Fibroblast of skin of right biceps (primary cell): ENCODE results near the gene BEX4.

Source experiments
- DNase-seq: peaks from one replicate; pipeline ENCODE4 v3.0.0-alpha.2; 2013

BEX4 gene

DNA sequence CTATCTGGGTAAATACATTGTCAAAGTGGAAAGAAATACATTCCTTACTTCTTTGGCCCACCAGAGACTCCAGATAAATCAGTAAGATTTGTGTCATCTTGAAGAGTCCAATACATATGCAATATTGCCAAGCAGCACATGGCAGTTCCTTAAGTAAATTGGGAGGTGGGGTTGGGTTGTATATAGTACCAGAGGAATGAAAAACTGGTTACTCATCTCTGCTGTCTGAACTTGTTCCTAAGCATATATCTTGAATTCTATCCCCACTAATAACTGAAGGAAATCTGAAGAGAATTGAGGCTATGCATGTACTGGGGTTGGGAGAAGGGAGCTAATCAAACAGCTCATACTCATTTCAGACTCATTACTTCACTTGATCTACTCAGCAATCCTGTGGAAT lies 25.2 kb downstream of the BEX4 start:
- no peak for DNase-seq

DNA sequence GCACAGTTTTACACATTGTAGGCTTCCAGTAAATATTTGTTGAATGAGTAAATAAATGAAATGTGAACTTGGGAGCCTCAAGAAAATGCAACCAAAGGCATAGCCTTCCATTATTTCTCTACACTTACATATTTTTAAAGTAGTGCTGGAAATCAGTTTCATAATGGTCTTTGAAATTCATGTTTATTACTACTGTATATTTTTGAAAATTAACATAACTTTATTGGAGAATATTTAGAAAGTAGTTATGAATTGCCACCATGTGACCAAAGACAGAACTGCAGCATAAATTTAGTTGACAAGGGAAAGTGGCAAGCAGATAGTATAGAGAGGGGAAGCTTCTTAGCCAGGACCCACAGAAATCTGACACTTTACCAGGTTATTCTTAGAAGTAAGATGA lies 33.6 kb downstream of the BEX4 start:
- peak; percentile 11 for DNase-seq

DNA sequence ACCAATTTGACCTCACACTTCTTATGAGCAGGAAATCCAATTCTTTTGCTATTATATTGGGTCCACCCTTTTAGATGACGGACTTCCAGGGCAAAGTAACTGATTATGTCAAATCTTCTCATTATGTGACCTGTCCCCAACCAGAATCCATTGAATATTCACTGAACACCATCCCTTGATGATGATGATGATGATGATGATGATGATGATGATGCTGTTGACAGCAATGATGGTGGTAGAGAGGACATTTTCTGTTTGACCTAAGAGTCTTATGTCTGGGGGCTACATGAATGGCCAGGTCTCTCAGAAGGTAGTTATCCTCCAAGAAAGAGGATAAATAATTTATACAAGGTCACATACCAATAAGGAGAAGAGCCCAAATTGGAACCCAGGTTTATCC lies 34.9 kb downstream of the BEX4 start:
- no peak for DNase-seq

DNA sequence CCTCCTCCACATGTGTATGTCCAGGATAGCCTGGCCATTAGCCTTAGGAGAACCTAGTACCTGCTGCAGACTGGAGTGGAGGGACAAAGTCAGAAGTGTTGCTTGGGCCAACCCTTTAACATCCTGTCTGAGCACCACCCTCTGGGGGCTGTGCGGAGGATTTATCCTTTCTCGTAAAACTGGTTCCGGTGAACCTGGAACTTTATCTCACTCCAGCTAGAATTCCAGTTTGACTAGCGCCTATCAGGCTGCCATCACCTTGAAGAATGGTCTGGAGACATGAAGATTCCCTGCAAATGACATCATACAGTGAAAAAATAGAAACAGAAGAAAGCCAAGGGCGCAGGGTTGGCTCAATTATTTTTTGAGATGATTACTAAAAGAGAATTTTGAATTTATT lies 36.1 kb downstream of the BEX4 start:
- DNase-seq: no peak

DNA sequence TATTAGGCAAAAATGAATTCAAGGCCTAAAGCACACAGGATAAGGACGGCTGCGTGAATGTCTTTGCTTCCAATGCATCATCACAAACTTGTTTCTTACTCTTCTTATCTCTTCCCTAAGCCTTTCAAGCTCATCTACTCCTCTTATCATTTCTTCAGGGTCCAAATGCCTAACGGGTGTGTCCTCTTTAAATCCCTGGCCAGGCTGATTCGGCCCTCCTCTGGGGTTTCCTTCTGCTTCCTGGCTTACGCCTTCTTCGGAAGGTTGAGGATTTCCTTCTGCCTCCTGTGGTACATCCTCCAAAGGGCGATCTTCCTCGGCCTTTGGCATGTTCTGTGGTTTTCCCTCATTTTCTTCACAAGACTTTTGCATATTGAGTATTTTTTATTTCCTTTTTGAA lies 38.7 kb downstream of the BEX4 start:
- DNase-seq: peak; percentile 2

DNA sequence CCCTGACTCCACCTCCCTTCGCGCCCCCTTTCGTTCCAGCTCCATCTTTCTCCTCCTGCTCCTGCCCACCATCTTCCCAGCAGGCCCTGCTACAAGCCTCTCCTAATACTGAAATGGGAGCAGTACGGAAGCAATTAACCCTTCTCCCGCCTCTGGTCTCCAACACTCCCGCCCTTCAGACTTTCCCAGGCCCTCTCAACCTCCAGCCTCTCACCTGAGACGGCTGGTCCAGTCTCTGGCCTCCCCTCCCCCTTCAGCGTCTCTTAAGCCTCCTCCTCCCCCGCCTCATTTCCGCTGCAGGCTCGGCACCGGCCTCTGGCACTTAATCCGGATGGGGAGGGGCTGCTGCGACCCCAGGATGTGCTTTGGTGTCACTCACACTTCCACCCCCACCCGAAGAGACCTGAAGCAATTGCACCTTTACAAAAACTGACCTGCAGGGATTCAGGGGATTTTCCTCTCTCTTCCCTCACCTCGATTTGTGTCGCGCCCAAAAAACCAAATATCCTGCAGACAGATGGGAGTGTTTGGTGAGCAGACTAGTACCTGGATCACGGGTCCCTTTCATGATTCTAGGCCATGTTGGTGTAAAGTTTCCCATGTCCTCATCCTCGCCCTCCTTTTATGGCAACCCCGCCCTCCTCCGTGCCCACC lies 39.4 kb downstream of the BEX4 start:
- DNase-seq: peak; percentile 41

DNA sequence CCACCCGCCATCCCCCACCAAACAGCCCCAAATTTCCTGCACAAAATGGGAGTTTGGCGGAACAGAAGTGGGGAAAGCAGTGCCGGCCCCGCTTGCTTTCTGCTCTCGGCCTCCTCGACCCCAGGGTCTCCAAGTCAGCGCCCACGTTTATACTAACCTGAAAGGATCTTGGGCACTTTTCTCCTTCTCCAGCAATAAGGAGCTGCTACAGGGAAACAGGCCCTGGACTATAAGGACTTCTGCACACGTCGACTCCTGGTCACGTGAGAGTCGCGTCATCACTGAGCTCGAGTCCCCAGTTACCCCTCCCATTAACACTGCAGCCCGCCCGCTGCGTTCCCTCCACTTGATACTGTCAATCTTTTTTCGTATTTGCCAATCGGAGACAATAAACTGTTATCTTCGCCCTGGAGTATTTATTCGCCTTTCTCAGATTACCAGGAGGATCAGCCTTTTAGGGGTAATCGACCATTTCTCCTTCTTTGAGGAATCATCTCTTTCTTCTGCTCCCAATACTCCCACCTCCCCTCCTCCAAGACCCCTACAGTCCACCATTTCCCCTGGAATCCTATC lies 40.1 kb downstream of the BEX4 start, which contains the start of gene TCEAL8:
TCEAL8 (minus strand) TSS at position 235 of the 573 bp plus-strand sequence. CDS start 1,176 bp downstream, outside the sequence.
- DNase-seq: peak; percentile 81

DNA sequence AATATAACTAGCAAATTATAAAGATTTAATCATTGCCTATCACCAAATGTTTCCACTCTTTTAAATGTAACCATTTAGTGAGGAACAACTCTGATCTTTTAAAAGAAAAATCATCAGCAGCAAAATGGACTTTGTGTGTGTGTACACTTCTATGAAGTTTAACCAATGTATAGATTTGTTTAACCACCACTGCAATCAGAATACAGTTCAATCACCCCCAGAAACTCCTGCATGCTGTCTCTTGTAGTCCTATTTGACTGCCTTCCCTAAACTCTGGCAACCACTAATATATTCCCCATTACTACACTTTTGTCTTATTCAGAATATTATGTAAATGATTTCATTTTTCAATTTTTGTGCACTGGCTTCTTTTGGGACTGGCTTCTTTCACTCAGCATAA lies 41.7 kb downstream of the BEX4 start:
- DNase-seq: no peak

DNA sequence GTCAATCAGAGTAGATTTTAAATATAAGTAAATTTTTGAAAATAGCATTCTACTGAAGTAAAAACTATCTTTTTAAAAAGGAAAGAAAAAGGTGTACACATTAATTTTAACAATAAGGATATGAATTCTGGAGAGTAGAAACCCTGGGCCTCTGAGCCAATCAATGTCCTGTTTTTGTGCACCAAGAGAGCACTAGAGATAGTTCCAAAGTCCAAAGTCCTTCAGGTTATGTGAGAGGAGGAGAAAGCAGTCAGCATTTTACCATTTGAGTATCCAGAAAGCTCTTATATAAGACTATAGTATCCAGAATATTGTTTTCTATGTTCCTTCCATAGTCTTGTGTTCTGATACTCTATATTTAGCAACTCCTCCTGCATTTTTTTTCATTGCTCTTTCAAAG lies 43.4 kb downstream of the BEX4 start:
- DNase-seq: no peak
